T follicular helper cell (primary cell): Measurements from ENCODE around the gene GREB1.

Experiments
- DNase-seq: peaks from one replicate; pipeline ENCODE4 v3.0.0-alpha.2; 2020; ENCODE audit warnings: low read depth

The GREB1 gene

GRCh38 chr2:11512431-11512830 lies 21.4 kb upstream of the GREB1 start:
- no peak for DNase-seq

- DNase-seq = no peak
Measured at GRCh38 chr2:11513319-11513718, 20.5 kb upstream of the GREB1 start.

- no peak for DNase-seq
Measured at GRCh38 chr2:11514081-11514730, 19.6 kb upstream of the GREB1 start.

- DNase-seq = no peak
Measured at GRCh38 chr2:11514904-11515303, 18.9 kb upstream of the GREB1 start.

- DNase-seq = no peak
Measured at GRCh38 chr2:11515490-11515981, 18.3 kb upstream of the GREB1 start.

GRCh38 chr2:11516984-11517648 lies 16.7 kb upstream of the GREB1 start:
- no peak for DNase-seq

- DNase-seq = no peak
Measured at GRCh38 chr2:11517906-11518305, 15.9 kb upstream of the GREB1 start.

- DNase-seq = no peak
Measured at GRCh38 chr2:11520092-11520693, 13.7 kb upstream of the GREB1 start.

- DNase-seq = no peak
Measured at GRCh38 chr2:11521775-11522174, 12.1 kb upstream of the GREB1 start.

- no peak for DNase-seq
Measured at GRCh38 chr2:11524470-11524869, 9.4 kb upstream of the GREB1 start.

- DNase-seq = no peak
Measured at GRCh38 chr2:11525762-11526161, 8.1 kb upstream of the GREB1 start.

- no peak for DNase-seq
Measured at GRCh38 chr2:11527001-11527400, 6.8 kb upstream of the GREB1 start.

GRCh38 chr2:11528228-11528627 lies 5.6 kb upstream of the GREB1 start:
- no peak for DNase-seq

- no peak for DNase-seq
Measured at GRCh38 chr2:11530864-11531465, 2.9 kb upstream of the GREB1 start.

GRCh38 chr2:11532416-11533055 lies 1.3 kb upstream of the GREB1 start:
- no peak for DNase-seq

GRCh38 chr2:11534071-11534745 lies 363 bp downstream of the GREB1 start:
- no peak for DNase-seq

GRCh38 chr2:11534746-11535484 lies 1.1 kb downstream of the GREB1 start:
- DNase-seq = no peak

- no peak for DNase-seq
Measured at GRCh38 chr2:11535899-11536344, 2.1 kb downstream of the GREB1 start.

- no peak for DNase-seq
Measured at GRCh38 chr2:11537951-11538350, 4.1 kb downstream of the GREB1 start.

- no peak for DNase-seq
Measured at GRCh38 chr2:11539317-11540147, 5.7 kb downstream of the GREB1 start.
